ENCODE data around the gene TTC3.

TTC3 gene

GRCh38 chr21:37230632-37231248 is 157.7 kb downstream of the TTC3 start:
- DNase-seq: no peak

GRCh38 chr21:37231249-37231645 is 158.2 kb downstream of the TTC3 start:
- DNase-seq: no peak

GRCh38 chr21:37231671-37232070 is 158.6 kb downstream of the TTC3 start:
- no peak for DNase-seq

GRCh38 chr21:37232274-37233018 is 159.4 kb downstream of the TTC3 start:
- no peak for DNase-seq

GRCh38 chr21:37233551-37234146 is 160.6 kb downstream of the TTC3 start:
- peak; percentile 29 for DNase-seq

- DNase-seq: no peak
Observed at GRCh38 chr21:37237346-37237745, 164.3 kb downstream of the TTC3 start.

- no peak for DNase-seq
Observed at GRCh38 chr21:37237764-37238163, 164.7 kb downstream of the TTC3 start.

GRCh38 chr21:37240978-37241377 is 167.9 kb downstream of the TTC3 start:
- no peak for DNase-seq

- DNase-seq: no peak
Observed at GRCh38 chr21:37241426-37241825, 168.4 kb downstream of the TTC3 start.

GRCh38 chr21:37243961-37244360 is 170.9 kb downstream of the TTC3 start:
- no peak for DNase-seq

GRCh38 chr21:37244501-37245095 is 171.5 kb downstream of the TTC3 start:
- no peak for DNase-seq

GRCh38 chr21:37245151-37245550 is 172.1 kb downstream of the TTC3 start:
- no peak for DNase-seq

GRCh38 chr21:37248298-37248697 is 175.2 kb downstream of the TTC3 start:
- no peak for DNase-seq

GRCh38 chr21:37249112-37249904 is 176.3 kb downstream of the TTC3 start:
- DNase-seq: peak; percentile 17

- no peak for DNase-seq
Observed at GRCh38 chr21:37251294-37251634, 178.2 kb downstream of the TTC3 start.

All from NCI-H69 (cell line).